Measurements from ENCODE around the gene ASCL3. TPM values are rescaled to one million over a fixed set of nuclear protein-coding genes. Genes with fewer than 3 reads are reported as not detected.

Gene ASCL3
- total RNA-seq, 2 experiments from 2014 or later = not detected

DNA sequence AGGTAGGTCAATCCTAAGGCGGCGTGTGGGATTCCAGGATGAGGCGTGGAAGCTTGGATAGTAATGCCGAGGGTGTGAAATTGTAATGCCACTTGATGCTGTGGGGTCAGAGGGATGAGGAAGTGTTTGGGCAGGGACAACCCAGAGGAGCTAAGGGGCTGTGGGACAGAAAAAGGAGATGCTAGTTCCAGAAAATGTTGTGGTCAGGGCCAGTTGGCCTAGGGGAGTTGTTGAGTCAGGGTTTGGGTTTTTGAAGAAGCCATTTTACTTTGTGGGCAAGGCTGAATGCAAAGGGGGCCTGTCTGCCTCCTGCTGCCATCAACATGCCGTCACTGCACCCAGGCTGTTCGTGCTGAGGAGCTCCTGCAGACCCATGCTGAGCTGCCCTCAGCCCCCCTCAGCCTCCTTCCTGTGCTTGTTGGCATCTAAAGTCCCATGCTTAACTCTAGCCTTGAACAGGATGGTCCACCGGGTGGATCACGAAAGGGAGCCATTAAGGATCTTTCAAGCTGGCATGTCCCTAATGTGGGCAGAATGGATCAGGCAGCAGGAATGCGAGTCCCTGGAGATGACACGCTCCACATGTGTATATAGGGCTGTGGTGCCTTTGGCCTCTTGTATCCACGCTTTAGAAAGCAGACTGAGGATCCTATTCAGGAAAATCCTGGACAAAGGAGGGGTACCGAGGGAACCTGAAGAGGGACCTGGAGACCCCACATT lies 12.2 kb downstream of the ASCL3 start:
- CTCF ChIA-PET = no interaction called here
- Mint-ChIP-seq H3K36me3 (ENCODE audit: low read depth) (no peaks in the 10 kb centered on the region), H3K27me3 (no peaks in the 10 kb centered on the region), H3K4me1 (ENCODE audit: low read depth) (no peaks in the 10 kb centered on the region), H3K9me3 (no peaks in the 10 kb centered on the region), H3K27ac (no peak overlapping the region), H3K4me3 (no peak overlapping the region)
- POLR2A ChIA-PET = interaction anchor here (0.6 kb wide), 1 partner anchor 27 kb away, joined by 3 read pairs; no protein-coding TSS in a partner anchor
- TF ChIP-seq, protein P1, sequence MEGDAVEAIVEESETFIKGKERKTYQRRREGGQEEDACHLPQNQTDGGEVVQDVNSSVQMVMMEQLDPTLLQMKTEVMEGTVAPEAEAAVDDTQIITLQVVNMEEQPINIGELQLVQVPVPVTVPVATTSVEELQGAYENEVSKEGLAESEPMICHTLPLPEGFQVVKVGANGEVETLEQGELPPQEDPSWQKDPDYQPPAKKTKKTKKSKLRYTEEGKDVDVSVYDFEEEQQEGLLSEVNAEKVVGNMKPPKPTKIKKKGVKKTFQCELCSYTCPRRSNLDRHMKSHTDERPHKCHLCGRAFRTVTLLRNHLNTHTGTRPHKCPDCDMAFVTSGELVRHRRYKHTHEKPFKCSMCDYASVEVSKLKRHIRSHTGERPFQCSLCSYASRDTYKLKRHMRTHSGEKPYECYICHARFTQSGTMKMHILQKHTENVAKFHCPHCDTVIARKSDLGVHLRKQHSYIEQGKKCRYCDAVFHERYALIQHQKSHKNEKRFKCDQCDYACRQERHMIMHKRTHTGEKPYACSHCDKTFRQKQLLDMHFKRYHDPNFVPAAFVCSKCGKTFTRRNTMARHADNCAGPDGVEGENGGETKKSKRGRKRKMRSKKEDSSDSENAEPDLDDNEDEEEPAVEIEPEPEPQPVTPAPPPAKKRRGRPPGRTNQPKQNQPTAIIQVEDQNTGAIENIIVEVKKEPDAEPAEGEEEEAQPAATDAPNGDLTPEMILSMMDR (IDR thresholded peaks at IDR 0.05) = no peak
- DNase-seq = no peak
- ATAC-seq = no peak
- intact Hi-C loops (cut with micrococcal nuclease) = no loop called here

GRCh38 chr11:8928981-8929615 lies 13.7 kb downstream of the ASCL3 start:
- intact Hi-C loops (cut with micrococcal nuclease) = no loop called here
- TF ChIP-seq, protein P1 (IDR thresholded peaks at IDR 0.05) = no peak
- POLR2A ChIA-PET = no interaction called here
- DNase-seq (no peak), ATAC-seq (no peak)
- Mint-ChIP-seq H3K9me3 (no peaks in the 10 kb centered on the region), H3K4me1 (ENCODE audit: low read depth) (no peaks in the 10 kb centered on the region), H3K27me3 (no peaks in the 10 kb centered on the region), H3K27ac (no peak overlapping the region), H3K36me3 (ENCODE audit: low read depth) (peaks cover 3% of the 10 kb centered on the region), H3K4me3 (no peak overlapping the region)
- CTCF ChIA-PET = no interaction called here

GRCh38 chr11:8928205-8928604 lies 14.6 kb downstream of the ASCL3 start:
- peaks cover 3% of the 10 kb centered on the region for H3K36me3 Mint-ChIP-seq (ENCODE audit: low read depth)
- TF ChIP-seq, protein P1 (IDR thresholded peaks at IDR 0.05) = no peak
- no peaks in the 10 kb centered on the region for H3K4me1 Mint-ChIP-seq (ENCODE audit: low read depth)
- H3K4me3 Mint-ChIP-seq = no peak overlapping the region
- H3K9me3 Mint-ChIP-seq = no peaks in the 10 kb centered on the region
- no peaks in the 10 kb centered on the region for H3K27me3 Mint-ChIP-seq
- ATAC-seq (no peak), DNase-seq (no peak)
- CTCF ChIA-PET = no interaction called here
- POLR2A ChIA-PET = no interaction called here
- intact Hi-C loops (cut with micrococcal nuclease) = no loop called here
- no peak overlapping the region for H3K27ac Mint-ChIP-seq

DNA sequence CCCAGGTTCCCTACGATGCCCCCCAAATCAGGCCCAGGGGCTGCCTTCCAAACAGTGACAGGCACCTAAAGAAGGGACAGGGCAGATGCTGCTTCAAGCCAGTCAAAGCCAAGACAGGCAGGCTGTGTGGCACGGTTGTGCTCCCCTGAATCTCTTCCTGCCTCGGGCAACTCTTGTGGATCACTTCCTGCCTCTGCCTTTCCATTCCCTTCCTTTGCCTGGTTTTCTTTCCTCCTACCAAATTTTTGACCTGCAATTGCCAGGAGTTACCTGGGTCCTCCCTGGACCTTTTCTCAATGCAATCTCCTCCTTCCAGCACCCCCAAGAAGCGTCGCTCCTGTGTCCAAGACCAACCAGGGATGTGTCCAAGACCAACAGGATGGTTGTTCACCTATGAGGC lies 15.6 kb downstream of the ASCL3 start:
- CTCF ChIA-PET = no interaction called here
- intact Hi-C loops (cut with micrococcal nuclease) = no loop called here
- POLR2A ChIA-PET = no interaction called here
- Mint-ChIP-seq H3K27me3 (no peaks in the 10 kb centered on the region), H3K4me1 (ENCODE audit: low read depth) (no peaks in the 10 kb centered on the region), H3K27ac (no peak overlapping the region), H3K36me3 (ENCODE audit: low read depth) (peaks cover 9% of the 10 kb centered on the region), H3K4me3 (no peak overlapping the region), H3K9me3 (no peaks in the 10 kb centered on the region)
- no peak for ATAC-seq
- DNase-seq = no peak
- TF ChIP-seq, protein P1 (IDR thresholded peaks at IDR 0.05) = no peak

DNA sequence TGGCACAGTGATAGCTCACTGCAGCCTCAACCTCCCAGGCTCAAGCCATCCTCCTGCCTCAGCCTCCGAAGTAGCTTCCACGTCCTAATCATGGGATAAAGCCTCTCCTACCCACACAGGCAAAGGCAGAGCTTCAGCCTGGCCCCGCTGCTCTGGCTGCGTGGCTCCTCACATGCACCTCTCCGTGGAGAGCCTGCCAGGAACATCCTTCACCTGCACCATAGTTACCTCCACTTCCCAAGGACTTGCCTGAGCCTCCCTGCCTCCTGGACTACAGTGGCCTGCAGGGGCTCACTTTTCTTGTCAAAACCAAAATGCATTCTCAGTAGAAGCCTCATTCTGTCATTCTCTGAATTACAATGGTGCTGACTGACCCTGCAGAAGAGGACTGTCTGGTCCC lies 16.6 kb downstream of the ASCL3 start:
- intact Hi-C loops (cut with micrococcal nuclease) = no loop called here
- no peak overlapping the region for H3K4me3 Mint-ChIP-seq

More for the DNA sequence above, 16.6 kb downstream of the ASCL3 start:
- ChIA-PET POLR2A (no interaction called here), CTCF (interaction anchor here (0.6 to 1.1 kb wide), 2 partner anchors 11 to 32 kb away, joined by 3 to 5 read pairs; no protein-coding TSS in a partner anchor)
- ATAC-seq = no peak
- TF ChIP-seq, protein P1 (IDR thresholded peaks at IDR 0.05) = no peak
- Mint-ChIP-seq H3K4me1 (ENCODE audit: low read depth) (no peaks in the 10 kb centered on the region), H3K27ac (no peak overlapping the region), H3K27me3 (no peaks in the 10 kb centered on the region), H3K9me3 (no peaks in the 10 kb centered on the region), H3K36me3 (ENCODE audit: low read depth) (peaks cover 12% of the 10 kb centered on the region)
- no peak for DNase-seq

Measured in activated CD8-positive, alpha-beta T cell treated with anti-CD3 and anti-CD28 coated beads for 36 hours (primary cell).